Measurements from ENCODE around the gene PLEKHM2. TPM values are rescaled to one million over a fixed set of nuclear protein-coding genes. Genes with fewer than 3 reads are reported as not detected.

Gene PLEKHM2
- total RNA-seq, 2 donors from 2014 or later: 46.5 to 48.0 TPM

DNA sequence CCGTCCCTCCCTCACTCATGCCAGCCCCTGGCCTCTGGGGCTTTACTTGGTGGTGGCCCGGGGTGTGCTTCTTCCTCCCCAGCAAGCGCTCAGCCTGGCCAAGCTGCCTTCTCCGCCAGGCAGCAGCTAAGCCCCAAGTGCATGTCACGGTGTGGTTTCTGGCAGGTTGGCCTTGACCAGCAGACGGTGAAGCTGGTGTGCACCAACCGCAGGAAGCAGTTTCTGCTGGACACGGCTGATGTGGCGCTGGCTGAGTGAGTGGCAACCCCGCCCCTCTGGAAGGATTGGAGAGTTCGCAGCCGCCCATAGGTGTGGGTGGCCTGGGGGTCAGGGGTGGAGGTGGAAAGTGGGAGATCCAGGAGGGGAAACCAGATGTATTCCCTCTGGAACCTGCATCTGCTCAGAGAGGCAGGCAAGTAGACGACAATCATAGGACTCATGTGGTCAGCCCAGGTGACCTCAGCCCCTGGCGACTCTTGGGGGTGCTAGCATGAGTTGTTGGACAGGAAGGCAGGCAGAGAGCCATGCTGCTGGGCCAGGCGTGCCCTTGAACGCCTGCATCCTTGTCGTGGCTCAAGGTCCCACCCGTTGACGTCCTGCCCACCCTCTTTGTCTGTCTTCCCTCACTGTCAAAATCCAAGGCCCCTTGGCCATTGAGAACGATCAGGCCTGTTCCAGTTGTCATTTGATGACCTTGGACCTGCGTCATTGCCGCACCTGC, 45.0 kb downstream of the PLEKHM2 start:
- H3K27ac Mint-ChIP-seq: no peak overlapping the region
- H3K36me3 Mint-ChIP-seq: no peaks in the 10 kb centered on the region
- no peak for DNase-seq (ENCODE audit: low spot score in 2 of 2)
- ATAC-seq: no peak
- no peaks in the 10 kb centered on the region for H3K9me3 Mint-ChIP-seq

DNA sequence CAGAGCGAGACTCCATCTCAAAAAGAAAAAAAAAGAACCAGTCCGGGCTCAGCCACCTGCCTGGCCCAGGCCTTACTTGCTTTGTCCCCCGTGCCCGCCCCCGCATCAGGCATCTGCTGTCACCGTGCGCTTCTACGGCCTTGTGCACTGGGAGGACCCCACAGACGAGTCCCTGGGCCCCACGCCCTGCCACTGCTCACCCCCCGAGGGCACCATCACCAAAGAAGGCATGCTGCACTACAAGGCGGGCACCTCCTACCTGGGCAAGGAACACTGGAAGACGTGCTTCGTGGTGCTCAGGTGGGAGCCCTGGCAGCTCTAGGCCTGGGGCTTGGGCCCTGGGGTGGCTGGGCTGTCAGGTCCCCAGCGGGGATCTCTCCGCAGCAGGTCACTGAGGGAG, 46.3 kb downstream of the PLEKHM2 start:
- DNase-seq (ENCODE audit: low spot score in 2 of 2) (no peak), ATAC-seq (no peak)
- H3K9me3 Mint-ChIP-seq: no peaks in the 10 kb centered on the region
- no peak overlapping the region for H3K27ac Mint-ChIP-seq
- H3K36me3 Mint-ChIP-seq: no peaks in the 10 kb centered on the region

- ATAC-seq: no peak
- Mint-ChIP-seq H3K36me3 (no peaks in the 10 kb centered on the region), H3K9me3 (no peaks in the 10 kb centered on the region), H3K27ac (no peak overlapping the region)
- DNase-seq (ENCODE audit: low spot score in 2 of 2): no peak
Measured at GRCh38 chr1:15730936-15731335, 46.8 kb downstream of the PLEKHM2 start.

DNA sequence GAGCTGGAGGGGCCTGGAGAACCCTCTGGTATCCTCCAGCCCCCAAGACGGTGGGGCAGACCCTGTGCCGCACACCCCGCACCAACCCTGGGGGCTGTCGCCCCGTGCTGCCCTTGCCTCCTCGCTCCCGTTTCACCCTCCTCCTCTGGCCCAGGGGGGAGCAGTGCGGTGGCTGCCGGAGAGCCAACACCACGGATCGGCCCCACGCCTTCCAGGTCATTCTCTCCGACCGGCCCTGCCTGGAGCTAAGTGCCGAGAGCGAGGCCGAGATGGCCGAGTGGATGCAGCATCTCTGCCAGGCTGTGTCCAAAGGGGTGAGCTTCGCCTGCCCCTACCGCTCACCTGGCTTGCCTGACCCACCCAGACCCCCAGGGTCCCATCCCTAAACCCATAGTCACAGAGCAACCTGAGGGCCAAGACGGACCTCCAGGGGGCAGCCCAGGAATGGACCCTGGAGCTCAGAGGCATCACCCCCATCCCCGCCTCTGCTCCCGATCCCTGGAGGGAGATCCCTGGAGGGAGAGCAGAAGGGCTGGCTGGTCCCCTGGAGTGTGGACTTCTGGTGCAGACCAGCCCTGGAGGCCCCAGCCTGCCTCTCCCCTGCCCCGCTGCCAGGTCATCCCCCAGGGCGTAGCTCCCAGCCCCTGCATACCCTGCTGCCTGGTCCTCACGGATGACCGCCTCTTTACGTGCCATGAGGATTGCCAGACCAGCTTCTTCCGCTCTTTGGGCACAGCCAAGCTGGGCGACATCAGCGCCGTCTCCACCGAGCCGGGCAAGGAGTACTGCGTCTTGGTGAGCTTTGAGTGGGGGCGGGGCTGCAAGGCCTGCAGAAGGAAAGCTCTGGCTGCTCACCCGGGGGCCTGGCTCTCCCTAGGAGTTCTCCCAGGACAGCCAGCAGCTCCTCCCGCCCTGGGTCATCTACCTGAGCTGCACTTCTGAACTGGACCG, 47.9 kb downstream of the PLEKHM2 start:
- DNase-seq (ENCODE audit: low spot score in 2 of 2) (no peak), ATAC-seq (no peak)
- Mint-ChIP-seq H3K36me3 (no peaks in the 10 kb centered on the region), H3K9me3 (no peaks in the 10 kb centered on the region), H3K27ac (peak overlapping the region in 1 of 2 donors; percentile 75)

DNA sequence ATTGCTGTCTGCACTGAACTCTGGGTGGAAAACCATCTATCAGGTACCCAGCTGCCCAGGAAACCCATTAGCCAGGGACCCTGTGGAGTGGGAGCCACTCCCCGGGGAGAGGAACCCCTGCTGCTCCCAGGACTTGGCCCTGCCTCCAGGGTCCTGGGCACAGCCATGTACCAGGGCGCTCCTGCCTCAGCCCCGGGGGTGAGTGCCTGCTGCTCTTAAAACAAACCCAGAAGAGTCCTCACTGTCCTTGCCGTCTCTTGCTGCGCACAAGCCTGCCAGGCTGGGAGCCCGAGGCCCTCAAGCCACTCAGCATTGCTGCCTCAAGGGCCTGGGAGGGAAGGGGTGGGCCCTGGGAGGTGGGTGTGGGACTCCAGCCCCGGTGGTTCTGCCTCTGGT, 48.6 kb downstream of the PLEKHM2 start:
- ATAC-seq: no peak

DNA sequence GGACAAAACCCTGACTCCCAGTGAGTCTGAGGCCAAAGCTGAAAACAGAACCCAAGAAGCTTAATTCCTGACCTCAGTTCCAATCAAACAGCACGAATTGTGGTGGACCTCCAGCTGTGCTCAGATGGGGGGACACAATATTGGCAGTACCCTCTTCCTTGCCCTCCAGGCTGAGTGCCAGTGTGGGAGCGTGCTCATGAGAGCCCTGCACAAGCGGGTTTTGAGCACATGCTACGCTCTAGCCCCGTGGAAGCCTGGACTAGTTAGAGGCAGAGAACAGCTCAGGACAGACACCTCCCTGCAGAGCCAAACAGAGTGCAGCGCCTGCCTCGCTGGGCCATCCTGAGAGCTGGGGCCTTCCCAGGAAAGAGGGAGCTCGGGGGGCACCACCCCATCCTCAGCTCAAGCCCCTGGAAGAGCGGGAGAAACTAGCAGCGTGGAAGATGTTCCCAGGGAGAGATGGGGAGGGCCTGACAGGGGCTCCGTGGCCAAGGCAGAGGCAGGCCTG, 49.2 kb downstream of the PLEKHM2 start:
- Mint-ChIP-seq H3K9me3 (no peaks in the 10 kb centered on the region), H3K27ac (peak overlapping the region; percentile 57 to 75)
- DNase-seq (ENCODE audit: low spot score in 2 of 2): no peak

More for the DNA sequence above, 48.6 kb downstream of the PLEKHM2 start:
- Mint-ChIP-seq H3K9me3 (no peaks in the 10 kb centered on the region), H3K27ac (peak overlapping the region; percentile 57 to 75), H3K36me3 (no peaks in the 10 kb centered on the region)
- no peak for DNase-seq (ENCODE audit: low spot score in 2 of 2)

GRCh38 chr1:15733726-15734226, 49.7 kb downstream of the PLEKHM2 start:
- ATAC-seq (no peak), DNase-seq (ENCODE audit: low spot score in 2 of 2) (no peak)
- Mint-ChIP-seq H3K36me3 (no peaks in the 10 kb centered on the region), H3K9me3 (no peaks in the 10 kb centered on the region), H3K27ac (peak overlapping the region; percentile 57 to 75)

More for the DNA sequence above, 49.2 kb downstream of the PLEKHM2 start:
- ATAC-seq: no peak
- no peaks in the 10 kb centered on the region for H3K36me3 Mint-ChIP-seq

GRCh38 chr1:15734296-15734695, 50.2 kb downstream of the PLEKHM2 start:
- no peaks in the 10 kb centered on the region for H3K9me3 Mint-ChIP-seq
- no peak for DNase-seq (ENCODE audit: low spot score in 2 of 2)
- ATAC-seq: no peak
- H3K27ac Mint-ChIP-seq: no peak overlapping the region
- no peaks in the 10 kb centered on the region for H3K36me3 Mint-ChIP-seq

- H3K9me3 Mint-ChIP-seq: no peaks in the 10 kb centered on the region
- ATAC-seq (no peak), DNase-seq (ENCODE audit: low spot score in 2 of 2) (no peak)
- no peaks in the 10 kb centered on the region for H3K36me3 Mint-ChIP-seq
- H3K27ac Mint-ChIP-seq: no peak overlapping the region
Measured at GRCh38 chr1:15734901-15735300, 50.8 kb downstream of the PLEKHM2 start.

GRCh38 chr1:15735304-15736037, 51.4 kb downstream of the PLEKHM2 start:
- no peaks in the 10 kb centered on the region for H3K36me3 Mint-ChIP-seq
- H3K27ac Mint-ChIP-seq: no peak overlapping the region
- no peak for ATAC-seq
- no peaks in the 10 kb centered on the region for H3K9me3 Mint-ChIP-seq
- no peak for DNase-seq (ENCODE audit: low spot score in 2 of 2)

DNA sequence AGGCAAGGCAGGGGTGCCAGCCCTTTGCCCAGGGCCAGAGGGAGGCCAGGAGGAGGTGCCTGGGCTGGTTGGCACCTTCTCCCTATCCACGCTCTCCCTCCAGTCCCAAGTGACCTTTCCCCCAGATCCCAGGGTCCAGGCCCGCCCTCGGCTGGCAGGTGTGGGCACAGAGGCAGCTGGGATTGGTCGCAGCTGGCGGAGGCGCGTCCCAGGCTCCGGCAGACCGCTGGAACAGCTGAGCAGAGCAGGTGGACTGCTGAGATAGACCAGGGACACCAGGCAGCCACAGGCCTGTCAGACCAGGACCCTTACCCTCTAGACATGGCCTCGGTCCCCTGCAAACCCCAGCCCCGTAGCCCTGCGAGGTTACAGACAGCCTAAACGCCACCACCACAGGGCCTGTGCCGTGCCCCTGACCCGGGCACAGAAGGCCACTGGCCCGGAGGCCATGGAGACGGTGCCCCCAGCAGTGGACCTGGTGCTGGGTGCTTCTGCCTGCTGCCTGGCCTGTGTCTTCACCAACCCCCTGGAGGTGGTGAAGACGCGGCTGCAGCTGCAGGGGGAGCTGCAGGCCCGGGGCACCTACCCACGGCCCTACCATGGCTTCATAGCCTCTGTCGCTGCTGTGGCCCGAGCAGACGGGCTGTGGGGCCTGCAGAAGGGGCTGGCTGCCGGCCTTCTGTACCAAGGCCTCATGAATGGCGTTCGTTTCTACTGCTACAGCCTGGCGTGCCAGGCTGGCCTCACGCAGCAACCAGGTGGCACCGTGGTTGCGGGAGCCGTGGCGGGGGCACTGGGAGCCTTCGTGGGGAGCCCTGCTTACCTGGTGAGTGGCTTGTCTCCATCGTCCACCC, 52.1 kb downstream of the PLEKHM2 start, which contains the start of gene SLC25A34:
Gene SLC25A34 (plus strand): TSS at position 221 of the 854 bp plus-strand sequence. CDS start 228 bp downstream, at position 449.
- ATAC-seq (no peak), DNase-seq (ENCODE audit: low spot score in 2 of 2) (no peak)
- H3K27ac Mint-ChIP-seq: peak within 1 kb of the TSS in 1 of 2 donors; percentile 26
- no peaks in the 10 kb centered on the region for H3K9me3 Mint-ChIP-seq
- no peaks in the 10 kb centered on the region for H3K36me3 Mint-ChIP-seq

GRCh38 chr1:15736892-15737261, 52.8 kb downstream of the PLEKHM2 start:
- H3K27ac Mint-ChIP-seq: peak overlapping the region in 1 of 2 donors; percentile 26
- no peaks in the 10 kb centered on the region for H3K36me3 Mint-ChIP-seq
- ATAC-seq (no peak), DNase-seq (ENCODE audit: low spot score in 2 of 2) (no peak)
- H3K9me3 Mint-ChIP-seq: no peaks in the 10 kb centered on the region

DNA sequence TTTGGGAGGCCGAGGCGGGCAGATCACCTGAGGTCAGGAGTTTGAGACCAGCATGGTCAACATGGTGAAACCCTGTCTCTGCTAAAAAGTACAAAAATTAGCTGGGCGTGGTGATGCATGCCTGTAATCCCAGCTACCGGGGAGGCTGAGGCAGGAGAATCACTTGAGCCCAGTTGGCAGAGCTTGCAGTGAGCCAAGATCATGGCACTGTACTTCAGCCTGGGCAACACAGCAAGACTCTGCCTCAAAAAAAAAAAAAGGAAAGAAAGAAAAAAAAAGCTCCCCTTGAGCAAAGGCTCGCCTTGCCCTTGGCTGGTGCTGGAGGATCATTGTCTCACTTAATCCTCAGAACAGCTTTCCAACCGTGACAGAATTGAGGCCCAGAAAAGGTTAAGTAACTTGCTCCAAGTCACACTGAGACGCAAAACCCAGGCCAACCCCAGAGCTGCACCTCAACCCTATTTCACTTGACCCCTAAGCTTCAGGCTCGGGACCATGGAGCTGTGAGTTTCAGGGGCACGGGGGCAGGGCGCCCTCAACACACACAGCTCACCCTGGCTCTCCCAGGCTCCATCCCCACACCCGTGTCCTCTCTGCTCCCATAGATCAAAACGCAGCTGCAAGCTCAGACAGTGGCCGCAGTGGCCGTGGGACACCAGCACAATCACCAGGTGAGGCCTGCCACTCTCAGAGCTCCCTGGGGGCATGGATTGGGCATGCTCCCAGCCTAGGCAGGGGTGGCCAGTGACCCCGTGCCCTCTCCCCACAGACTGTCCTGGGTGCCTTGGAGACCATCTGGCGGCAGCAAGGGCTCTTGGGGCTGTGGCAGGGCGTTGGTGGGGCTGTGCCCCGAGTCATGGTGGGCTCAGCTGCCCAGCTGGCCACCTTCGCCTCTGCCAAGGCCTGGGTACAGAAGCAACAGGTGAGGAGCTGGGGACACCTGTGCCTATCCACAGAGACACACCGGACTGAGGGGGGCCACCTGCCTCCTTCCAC, 53.5 kb downstream of the PLEKHM2 start:
- peak overlapping the region; percentile 26 to 79 for H3K27ac Mint-ChIP-seq
- ATAC-seq: no peak

DNA sequence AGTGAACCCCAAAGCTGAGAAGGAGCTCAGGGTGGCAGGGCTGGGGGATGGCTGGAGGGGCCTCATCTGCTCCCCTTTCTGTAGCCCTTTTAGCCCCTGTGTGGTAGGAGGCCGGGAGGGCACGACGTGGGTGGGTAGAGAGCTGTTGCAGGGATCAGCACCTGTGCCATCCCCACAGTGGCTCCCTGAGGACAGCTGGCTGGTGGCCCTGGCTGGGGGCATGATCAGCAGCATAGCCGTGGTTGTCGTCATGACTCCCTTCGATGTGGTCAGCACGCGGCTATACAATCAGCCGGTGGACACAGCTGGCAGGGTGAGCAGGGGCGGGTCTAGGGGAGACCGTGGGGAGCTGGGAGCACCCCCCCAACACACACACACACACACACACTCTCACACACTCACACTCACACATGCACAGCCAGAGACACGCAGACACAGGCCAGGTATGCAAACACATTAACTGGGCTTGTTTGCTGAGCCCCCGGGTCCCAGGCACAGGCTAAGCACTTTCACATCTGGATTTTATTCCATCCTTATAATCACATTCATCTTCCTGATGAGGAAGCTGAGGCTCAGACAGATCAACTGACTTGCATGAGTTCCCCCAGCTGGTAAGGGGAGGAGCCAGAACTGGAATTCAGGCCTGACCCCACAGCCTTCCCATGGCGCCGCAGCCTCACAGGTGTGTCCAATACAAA, 54.4 kb downstream of the PLEKHM2 start:
- no peaks in the 10 kb centered on the region for H3K9me3 Mint-ChIP-seq
- ATAC-seq (no peak), DNase-seq (ENCODE audit: low spot score in 2 of 2) (no peak)
- H3K27ac Mint-ChIP-seq: peak overlapping the region in 1 of 2 donors; percentile 26
- no peaks in the 10 kb centered on the region for H3K36me3 Mint-ChIP-seq

More for the DNA sequence above, 53.5 kb downstream of the PLEKHM2 start:
- no peak for DNase-seq (ENCODE audit: low spot score in 2 of 2)
- no peaks in the 10 kb centered on the region for H3K36me3 Mint-ChIP-seq
- no peaks in the 10 kb centered on the region for H3K9me3 Mint-ChIP-seq

Measured in activated naive CD4-positive, alpha-beta T cell treated with anti-CD3 and anti-CD28 coated beads, Interleukin-2, amount 50 U/mL, for 72 hours (primary cell).